OCI-LY7 (cell line): Measurements from ENCODE around the gene CAPZA2.

Experiments
- CTCF ChIP-seq: fragments of 200-600 bp; sonication (generic); conservative IDR thresholded peaks from 2 replicates; pipeline ENCODE4 v1.5.1; 2014; ENCODE audit warnings: mild to moderate bottlenecking, antibody characterized with exemption, low read length, moderate library complexity, mixed read lengths
- EZH2phosphoT487 ChIP-seq: fragments of 200-600 bp; sonication (generic); IDR thresholded peaks from 2 replicates; pipeline ENCODE4 v1.6.1; 2018; ENCODE audit warnings: low read depth, borderline replicate concordance, mild to moderate bottlenecking, mixed run types, antibody characterized with exemption, low read length, moderate library complexity, mixed read lengths

- no peak for TF ChIP-seq CTCF
- TF ChIP-seq EZH2phosphoT487 = no peak
These were observed 1.6 kb downstream of the CAPZA2 start for GRCh38 chr7:116863936-116864500.
